CD4-positive, alpha-beta T cell (primary cell): Measurements from ENCODE around the gene CADM1. TPM values are rescaled to one million over a fixed set of nuclear protein-coding genes. Genes with fewer than 3 reads are reported as not detected.

Experiments
- ATAC-seq: fragments of 200-7000 bp; cut with Tn5 transposase; one replicate; pipeline ENCODE4 v1.10.0; 2022; ENCODE audit warnings: mild to moderate bottlenecking; ENCODE audit not compliant: poor library complexity
- CTCF ChIA-PET: fragments of 350-600 bp; sonication (Branson Sonifier 250); formaldehyde crosslinking; loops from one replicate; lab custom pipeline; 2021; ENCODE audit warnings: antibody characterized with exemption, inconsistent platforms; lab: Charles Lee
- POLR2A ChIA-PET: fragments of 350-600 bp; sonication (Branson Sonifier 250); formaldehyde crosslinking; loops from one replicate; lab custom pipeline; 2021; ENCODE audit warnings: antibody characterized with exemption, inconsistent platforms; lab: Charles Lee
- DNase-seq, 14 experiments: peaks; one replicate each; pipeline ENCODE4 v3.0.0-alpha.2; 2013 to 2020; ENCODE audit warnings: mixed read lengths in 2 of 14
- H3K27ac ChIP-seq, 2 donors: one replicate each; pipeline versions ENCODE4 v1.5.1 to v1.7.0; 2013; ENCODE audit warnings: low read length in 2 of 2, low read depth in 1 of 2, mild to moderate bottlenecking in 1 of 2
- H3K27me3 ChIP-seq, 2 experiments: 1 replicate in 1 of 2; 2 replicates in 1 of 2; pipeline versions ENCODE4 v1.6.1 to v1.7.0; 2013; ENCODE audit warnings: low read length in 2 of 2, control low read depth in 1 of 2, mild to moderate bottlenecking in 1 of 2, moderate library complexity in 1 of 2; ENCODE audit not compliant: insufficient read depth in 2 of 2, control insufficient read depth in 1 of 2
- H3K36me3 ChIP-seq: one replicate; pipeline ENCODE4 v1.6.1; 2013; ENCODE audit warnings: low read length, control low read depth; ENCODE audit not compliant: insufficient read depth
- H3K4me1 ChIP-seq: one replicate; pipeline ENCODE4 v1.6.1; 2013; ENCODE audit warnings: low read length, control low read depth; ENCODE audit not compliant: insufficient read depth
- H3K4me3 ChIP-seq: one replicate; pipeline ENCODE4 v1.5.1; 2013; ENCODE audit warnings: mild to moderate bottlenecking, low read length, moderate library complexity
- H3K9me3 ChIP-seq, 2 experiments: 1 replicate in 1 of 2; 2 replicates in 1 of 2; pipeline versions ENCODE4 v1.6.1 to v1.7.0; 2013; ENCODE audit warnings: low read length in 2 of 2, mild to moderate bottlenecking in 2 of 2, control low read depth in 1 of 2, moderate library complexity in 1 of 2; ENCODE audit not compliant: control insufficient read depth in 1 of 2, insufficient read depth in 1 of 2
- H3K27ac Mint-ChIP-seq: one replicate; pipeline ENCODE4 v1.8.0; 2020; ENCODE audit warnings: mixed read lengths
- H3K27me3 Mint-ChIP-seq: one replicate; pipeline ENCODE4 v1.8.0; 2021; ENCODE audit warnings: mixed read lengths
- H3K36me3 Mint-ChIP-seq: one replicate; pipeline ENCODE4 v1.8.0; 2021; ENCODE audit warnings: low read depth, mixed read lengths
- H3K4me1 Mint-ChIP-seq: one replicate; pipeline ENCODE4 v1.8.0; 2021; ENCODE audit warnings: low read depth, mixed read lengths
- H3K4me3 Mint-ChIP-seq: one replicate; pipeline ENCODE4 v1.8.0; 2020; ENCODE audit warnings: mild to moderate bottlenecking, mixed read lengths
- H3K9me3 Mint-ChIP-seq: one replicate; pipeline ENCODE4 v1.8.0; 2020; ENCODE audit warnings: mixed read lengths
- CTCF ChIP-seq: fragments of 200-600 bp; IDR thresholded peaks from one replicate; pipeline ENCODE4 v1.8.0; 2022; ENCODE audit warnings: antibody characterized with exemption, mild to moderate bottlenecking
- intact Hi-C, 2 experiments: fragments of 100-400 bp; cut with DNase I in 1 of 2; cut with micrococcal nuclease in 1 of 2; formaldehyde crosslinking; loops; one replicate each; pipeline versions ENCODE4 v1.15.1 to v1.9.0; 2023 to 2025; cut with DNase I, micrococcal nuclease
- total RNA-seq, 174 experiments: library from RNA in 2 of 174; stranded (reverse) in 2 of 174; gene quantifications; one replicate each; pipeline ENCODE4 v1.2.3 and lab custom pipeline; 2021 to 2026

Gene CADM1
- total RNA-seq, 2 experiments from 2014 or later: 1.1 to 1.4 TPM

GRCh38 chr11:115489466-115489865 lies 14.7 kb downstream of the CADM1 start:
- no peak overlapping the region for H3K4me3 ChIP-seq
- TF ChIP-seq CTCF: no peak
- no peak overlapping the region for H3K27ac Mint-ChIP-seq
- peaks cover 0 to 2% of the 10 kb centered on the region in 2 experiments for H3K27me3 ChIP-seq
- no peaks in the 10 kb centered on the region for H3K4me1 ChIP-seq
- peaks cover 0 to 3% of the 10 kb centered on the region in 2 experiments for H3K9me3 ChIP-seq
- H3K27ac ChIP-seq: no peak overlapping the region
- H3K9me3 Mint-ChIP-seq: peaks cover 5% of the 10 kb centered on the region
- no peaks in the 10 kb centered on the region for H3K36me3 Mint-ChIP-seq
- no peak overlapping the region for H3K4me3 Mint-ChIP-seq
- no peaks in the 10 kb centered on the region for H3K4me1 Mint-ChIP-seq
- DNase-seq (no peak), ATAC-seq (no peak)
- intact Hi-C loops: no loop called here
- POLR2A ChIA-PET: no interaction called here
- peaks cover 29% of the 10 kb centered on the region for H3K27me3 Mint-ChIP-seq
- H3K36me3 ChIP-seq: no peaks in the 10 kb centered on the region
- CTCF ChIA-PET: no interaction called here

GRCh38 chr11:115488945-115489344 lies 15.3 kb downstream of the CADM1 start:
- no peak for TF ChIP-seq CTCF
- peaks cover 0 to 2% of the 10 kb centered on the region in 2 experiments for H3K27me3 ChIP-seq
- Mint-ChIP-seq H3K4me3 (no peak overlapping the region), H3K27me3 (peaks cover 27% of the 10 kb centered on the region), H3K4me1 (no peaks in the 10 kb centered on the region), H3K9me3 (peaks cover 5% of the 10 kb centered on the region), H3K36me3 (no peaks in the 10 kb centered on the region), H3K27ac (no peak overlapping the region)
- POLR2A ChIA-PET: no interaction called here
- no peaks in the 10 kb centered on the region for H3K4me1 ChIP-seq
- no peak overlapping the region for H3K27ac ChIP-seq
- no peak for DNase-seq
- H3K4me3 ChIP-seq: no peak overlapping the region
- CTCF ChIA-PET: no interaction called here
- no peaks in the 10 kb centered on the region for H3K36me3 ChIP-seq
- ATAC-seq: no peak
- H3K9me3 ChIP-seq: peaks cover 0 to 3% of the 10 kb centered on the region in 2 experiments
- intact Hi-C loops: no loop called here

GRCh38 chr11:115481528-115481927 lies 22.7 kb downstream of the CADM1 start:
- Histone ChIP-seq H3K4me1 (no peaks in the 10 kb centered on the region), H3K27ac (no peak overlapping the region), H3K4me3 (no peak overlapping the region), H3K36me3 (no peaks in the 10 kb centered on the region), H3K27me3 (no peaks in the 10 kb centered on the region), H3K9me3 (no peaks in the 10 kb centered on the region)
- no peak for TF ChIP-seq CTCF
- H3K4me3 Mint-ChIP-seq: no peak overlapping the region
- H3K27me3 Mint-ChIP-seq: peaks cover 5% of the 10 kb centered on the region
- no peaks in the 10 kb centered on the region for H3K4me1 Mint-ChIP-seq
- H3K36me3 Mint-ChIP-seq: no peaks in the 10 kb centered on the region
- H3K9me3 Mint-ChIP-seq: peaks cover 3% of the 10 kb centered on the region
- no peak for DNase-seq
- POLR2A ChIA-PET: no interaction called here
- CTCF ChIA-PET: no interaction called here
- no peak for ATAC-seq
- intact Hi-C loops: no loop called here
- no peak overlapping the region for H3K27ac Mint-ChIP-seq
